SK-N-SH treated with all-trans-retinoic acid at 6 μM for 48 hours (cell line): ENCODE measurements around the gene PRUNE2.

Experiments used
- ATAC-seq: fragments of 200-7000 bp; cut with Tn5 transposase; 3 replicates; pipeline ENCODE4 v1.9.1; 2020; ENCODE audit warnings: mild to moderate bottlenecking, moderate library complexity
- ARNTL ChIP-seq: fragments of 450-650 bp; formaldehyde crosslinking; IDR thresholded peaks from 2 replicates; pipeline ENCODE4 v1.5.0; 2020; ENCODE audit warnings: low read depth, mild to moderate bottlenecking, moderate library complexity, borderline replicate concordance
- BACH2 ChIP-seq: fragments of 250-450 bp; sonication (Bioruptor Pico); IDR thresholded peaks from 2 replicates; pipeline ENCODE4 v1.9.0; 2021; ENCODE audit warnings: mild to moderate bottlenecking, borderline replicate concordance
- CREB5 ChIP-seq: fragments of 250-450 bp; sonication (Bioruptor Pico); IDR thresholded peaks from 2 replicates; pipeline ENCODE4 v1.5.1; 2020; ENCODE audit warnings: low read depth, mild to moderate bottlenecking, moderate library complexity
- CSDC2 ChIP-seq: fragments of 250-450 bp; sonication (Bioruptor Pico); IDR thresholded peaks from 2 replicates; pipeline ENCODE4 v1.5.0; 2020; ENCODE audit warnings: mild to moderate bottlenecking, moderate library complexity
- CSRNP3 ChIP-seq: fragments of 250-450 bp; sonication (Bioruptor Pico); IDR thresholded peaks from 2 replicates; pipeline ENCODE4 v1.5.1; 2021; ENCODE audit warnings: mild to moderate bottlenecking, moderate library complexity
- ESRRG ChIP-seq: fragments of 250-450 bp; sonication (Bioruptor Pico); IDR thresholded peaks from 2 replicates; pipeline ENCODE4 v1.6.1; 2021; ENCODE audit warnings: mild to moderate bottlenecking
- GLIS3 ChIP-seq: fragments of 250-450 bp; sonication (Bioruptor Pico); IDR thresholded peaks from 2 replicates; pipeline ENCODE4 v1.5.0; 2020; ENCODE audit warnings: mild to moderate bottlenecking, moderate library complexity
- ISL1 ChIP-seq: fragments of 250-450 bp; sonication (Bioruptor Pico); IDR thresholded peaks from 2 replicates; pipeline ENCODE4 v2.1.2; 2022; ENCODE audit warnings: mild to moderate bottlenecking, moderate library complexity
- OSR1 ChIP-seq: fragments of 250-450 bp; sonication (Bioruptor Pico); IDR thresholded peaks from 2 replicates; pipeline ENCODE4 v1.8.0; 2022; ENCODE audit warnings: moderate library complexity, mild to moderate bottlenecking, inconsistent platforms
- PATZ1 ChIP-seq: fragments of 250-450 bp; sonication (Bioruptor Pico); IDR thresholded peaks from 2 replicates; pipeline ENCODE4 v1.8.0; 2020; ENCODE audit warnings: mild to moderate bottlenecking, moderate library complexity, borderline replicate concordance
- PPARA ChIP-seq: fragments of 250-450 bp; sonication (Bioruptor Pico); IDR thresholded peaks from 2 replicates; pipeline ENCODE4 v1.5.0; 2020; ENCODE audit warnings: mild to moderate bottlenecking, borderline replicate concordance
- RARB ChIP-seq: fragments of 250-450 bp; sonication (Bioruptor Pico); IDR thresholded peaks from 2 replicates; pipeline ENCODE4 v1.8.0; 2021; ENCODE audit warnings: mild to moderate bottlenecking, moderate library complexity
- SNAI2 ChIP-seq: fragments of 250-450 bp; sonication (Bioruptor Pico); IDR thresholded peaks from 2 replicates; pipeline ENCODE4 v1.5.0; 2020; ENCODE audit warnings: mild to moderate bottlenecking, moderate library complexity
- TCF4 ChIP-seq: fragments of 250-450 bp; sonication (Bioruptor Pico); IDR thresholded peaks from 2 replicates; pipeline ENCODE4 v1.8.0; 2021; ENCODE audit warnings: mild to moderate bottlenecking, moderate library complexity, borderline replicate concordance
- TSHZ2 ChIP-seq: fragments of 250-450 bp; sonication (Bioruptor Pico); IDR thresholded peaks from 2 replicates; pipeline ENCODE4 v1.5.0; 2020; ENCODE audit warnings: mild to moderate bottlenecking, moderate library complexity
- ZC3H10 ChIP-seq: fragments of 250-450 bp; sonication (Bioruptor Pico); IDR thresholded peaks from 2 replicates; pipeline ENCODE4 v1.5.1; 2021; ENCODE audit warnings: mild to moderate bottlenecking, moderate library complexity
- ZFP3 ChIP-seq: fragments of 250-450 bp; sonication (Bioruptor Pico); IDR thresholded peaks from 2 replicates; pipeline ENCODE4 v1.5.0; 2020; ENCODE audit warnings: mild to moderate bottlenecking, moderate library complexity
- ZFP30 ChIP-seq: fragments of 450-650 bp; formaldehyde crosslinking; IDR thresholded peaks from 2 replicates; pipeline ENCODE4 v1.5.0; 2022; ENCODE audit warnings: mild to moderate bottlenecking, moderate library complexity
- ZNF565 ChIP-seq: fragments of 450-650 bp; formaldehyde crosslinking; conservative IDR thresholded peaks from 2 replicates; pipeline ENCODE4 v1.5.0; 2020; ENCODE audit warnings: low read depth, mild to moderate bottlenecking, moderate library complexity
- ZNF70 ChIP-seq: fragments of 450-650 bp; formaldehyde crosslinking; IDR thresholded peaks from 2 replicates; pipeline ENCODE4 v1.5.0; 2020; ENCODE audit warnings: mild to moderate bottlenecking, moderate library complexity
- ZNF8 ChIP-seq: fragments of 450-650 bp; formaldehyde crosslinking; IDR thresholded peaks from 2 replicates; pipeline ENCODE4 v1.5.0; 2020; ENCODE audit warnings: mild to moderate bottlenecking, moderate library complexity
- TF ChIP-seq, protein P1 (sequence below): fragments of 250-450 bp; sonication (Bioruptor Pico); IDR thresholded peaks from 2 replicates; pipeline ENCODE4 v1.8.0; 2021; ENCODE audit warnings: low read depth, mild to moderate bottlenecking, moderate library complexity, borderline replicate concordance

The PRUNE2 gene

GRCh38 chr9:76893395-76893932 lies 12.4 kb downstream of the PRUNE2 start:
- ATAC-seq = no peak
- no peak for TF ChIP-seq SNAI2
- no peak for TF ChIP-seq TSHZ2 (CRISPR knock-in tag)
- TF ChIP-seq ZFP3 (CRISPR knock-in tag) = no peak
- TF ChIP-seq ESRRG (CRISPR knock-in tag) = no peak
- no peak for TF ChIP-seq PATZ1 (CRISPR knock-in tag)
- TF ChIP-seq RARB (CRISPR knock-in tag) = no peak
- no peak for TF ChIP-seq BACH2 (CRISPR knock-in tag)
- no peak for TF ChIP-seq TCF4
- TF ChIP-seq ZNF565 = no peak
- no peak for TF ChIP-seq ZNF70
- TF ChIP-seq ZNF8 (CRISPR knock-in tag) = no peak

DNA sequence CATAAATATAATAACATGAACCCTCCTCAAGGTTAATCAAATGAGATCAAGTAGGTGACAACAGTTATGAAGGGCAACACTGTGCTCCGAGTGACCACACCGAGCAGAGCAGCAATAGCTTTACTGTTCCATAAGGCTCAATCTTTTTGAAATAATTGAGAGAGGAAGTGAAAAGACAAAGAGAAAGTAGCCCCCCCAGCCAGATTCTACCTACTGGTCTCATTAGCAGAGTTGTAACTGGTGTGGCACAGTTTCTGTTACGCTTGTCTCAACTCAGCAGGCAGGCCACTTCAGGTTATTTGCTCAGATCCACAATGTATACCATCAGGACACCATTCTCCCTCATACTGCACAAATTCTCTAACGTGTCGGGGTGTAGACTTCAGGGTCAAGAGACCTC lies 14.0 kb downstream of the PRUNE2 start:
- TF ChIP-seq PATZ1 (CRISPR knock-in tag) (no peak), CREB5 (CRISPR knock-in tag) (no peak), ISL1 (CRISPR knock-in tag) (no peak), ZFP3 (CRISPR knock-in tag) (no peak)
- TF ChIP-seq, protein P1, sequence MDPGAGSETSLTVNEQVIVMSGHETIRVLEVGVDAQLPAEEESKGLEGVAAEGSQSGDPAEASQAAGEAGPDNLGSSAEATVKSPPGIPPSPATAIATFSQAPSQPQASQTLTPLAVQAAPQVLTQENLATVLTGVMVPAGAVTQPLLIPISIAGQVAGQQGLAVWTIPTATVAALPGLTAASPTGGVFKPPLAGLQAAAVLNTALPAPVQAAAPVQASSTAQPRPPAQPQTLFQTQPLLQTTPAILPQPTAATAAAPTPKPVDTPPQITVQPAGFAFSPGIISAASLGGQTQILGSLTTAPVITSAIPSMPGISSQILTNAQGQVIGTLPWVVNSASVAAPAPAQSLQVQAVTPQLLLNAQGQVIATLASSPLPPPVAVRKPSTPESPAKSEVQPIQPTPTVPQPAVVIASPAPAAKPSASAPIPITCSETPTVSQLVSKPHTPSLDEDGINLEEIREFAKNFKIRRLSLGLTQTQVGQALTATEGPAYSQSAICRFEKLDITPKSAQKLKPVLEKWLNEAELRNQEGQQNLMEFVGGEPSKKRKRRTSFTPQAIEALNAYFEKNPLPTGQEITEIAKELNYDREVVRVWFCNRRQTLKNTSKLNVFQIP = no peak
- no peak for ATAC-seq

GRCh38 chr9:76891279-76891678 lies 14.6 kb downstream of the PRUNE2 start:
- no peak for ATAC-seq
- TF ChIP-seq GLIS3 (CRISPR knock-in tag) (no peak), TCF4 (no peak), ESRRG (CRISPR knock-in tag) (no peak), ZNF70 (no peak), CSDC2 (no peak), ZNF8 (CRISPR knock-in tag) (no peak), CSRNP3 (no peak), ZC3H10 (CRISPR knock-in tag) (no peak), ISL1 (CRISPR knock-in tag) (no peak), ZFP30 (CRISPR knock-in tag) (no peak), CREB5 (CRISPR knock-in tag) (no peak), ARNTL (no peak), ZFP3 (CRISPR knock-in tag) (no peak), PATZ1 (CRISPR knock-in tag) (no peak), OSR1 (no peak), PPARA (CRISPR knock-in tag) (no peak)
- TF ChIP-seq, protein P1 = no peak
